Astrocyte (in vitro differentiated cells and primary cell): ENCODE results near the gene ZFR. TPM values are rescaled to one million over a fixed set of nuclear protein-coding genes. Genes with fewer than 3 reads are reported as not detected.

Experiments used
- DNase-seq: peaks from one replicate; pipeline ENCODE4 v3.0.0-alpha.2; 2010; ENCODE audit warnings: low read depth
- FAIRE-seq: peaks from 2 replicates; lab custom pipeline; 2011; peaks lifted over from hg19 to GRCh38; lab: Jason Lieb, UNC
- H2AFZ ChIP-seq: 2 replicates; pipeline ENCODE4 v1.6.0; 2012; ENCODE audit warnings: low read depth, low read length, inconsistent platforms
- H3K27ac ChIP-seq: 2 replicates; pipeline ENCODE4 v1.5.1; 2011; ENCODE audit warnings: low read depth, low read length, inconsistent platforms
- H3K27me3 ChIP-seq: 2 replicates; pipeline ENCODE4 v1.6.0; 2011; ENCODE audit warnings: low read length, inconsistent platforms; ENCODE audit not compliant: insufficient read depth
- H3K36me3 ChIP-seq: 2 replicates; pipeline ENCODE4 v1.5.1; 2011; ENCODE audit warnings: low read length, inconsistent platforms; ENCODE audit not compliant: insufficient read depth
- H3K4me1 ChIP-seq: 2 replicates; pipeline ENCODE4 v1.5.1; 2011; ENCODE audit warnings: low read length, inconsistent platforms; ENCODE audit not compliant: insufficient read depth
- H3K4me2 ChIP-seq: 2 replicates; pipeline ENCODE4 v1.6.0; 2012; ENCODE audit warnings: low read length, inconsistent platforms
- H3K4me3 ChIP-seq: 2 replicates; pipeline ENCODE4 v1.5.1; 2011; ENCODE audit warnings: low read depth, mild to moderate bottlenecking, low read length, inconsistent platforms; ENCODE audit not compliant: insufficient read depth
- H3K79me2 ChIP-seq: 2 replicates; pipeline ENCODE4 v1.6.0; 2012; ENCODE audit warnings: mild to moderate bottlenecking, low read length, inconsistent platforms; ENCODE audit not compliant: insufficient read depth
- H3K9ac ChIP-seq: 2 replicates; pipeline ENCODE4 v1.6.0; 2012; ENCODE audit warnings: mild to moderate bottlenecking, low read length, inconsistent platforms
- H3K9me3 ChIP-seq: 2 replicates; pipeline ENCODE4 v1.5.1; 2012; ENCODE audit warnings: low read depth, mild to moderate bottlenecking, low read length, inconsistent platforms; ENCODE audit not compliant: insufficient read depth
- H4K20me1 ChIP-seq: 2 replicates; pipeline ENCODE4 v1.6.0; 2012; ENCODE audit warnings: low read length, inconsistent platforms; ENCODE audit not compliant: insufficient read depth
- H3K27ac Mint-ChIP-seq: one replicate; pipeline ENCODE4 v1.8.0; 2021; ENCODE audit warnings: mild to moderate bottlenecking, mixed read lengths; ENCODE audit not compliant: unreplicated experiment
- H3K27me3 Mint-ChIP-seq: one replicate; pipeline ENCODE4 v1.8.0; 2021; ENCODE audit warnings: low read depth, mixed read lengths; ENCODE audit not compliant: unreplicated experiment
- H3K36me3 Mint-ChIP-seq: one replicate; pipeline ENCODE4 v1.8.0; 2021; ENCODE audit warnings: low read depth, mixed read lengths; ENCODE audit not compliant: unreplicated experiment
- H3K4me1 Mint-ChIP-seq: one replicate; pipeline ENCODE4 v1.8.0; 2021; ENCODE audit warnings: low read depth, mixed read lengths; ENCODE audit not compliant: unreplicated experiment
- H3K4me3 Mint-ChIP-seq: one replicate; pipeline ENCODE4 v1.8.0; 2021; ENCODE audit warnings: mild to moderate bottlenecking, moderate library complexity, mixed read lengths; ENCODE audit not compliant: unreplicated experiment
- H3K9me3 Mint-ChIP-seq: one replicate; pipeline ENCODE4 v1.8.0; 2021; ENCODE audit warnings: mild to moderate bottlenecking, mixed read lengths; ENCODE audit not compliant: unreplicated experiment
- EZH2 ChIP-seq: IDR thresholded peaks from 2 replicates; pipeline ENCODE4 v1.6.1; 2012; ENCODE audit warnings: mild to moderate bottlenecking, low read length, inconsistent platforms; ENCODE audit not compliant: insufficient read depth
- total RNA-seq: library from RNA; stranded (reverse); gene quantifications from 2 replicates; pipeline ENCODE4 v1.2.1, GENCODE V29; 2021
- TF ChIP-seq, protein P1 (sequence below): IDR thresholded peaks from 2 replicates; pipeline ENCODE4 v1.5.1; 2011; ENCODE audit warnings: low read depth, mild to moderate bottlenecking, inconsistent platforms, low read length, moderate library complexity; ENCODE audit not compliant: insufficient read depth

ZFR gene
- total RNA-seq, 1 donor from 2014 or later = 68.4 TPM

DNA sequence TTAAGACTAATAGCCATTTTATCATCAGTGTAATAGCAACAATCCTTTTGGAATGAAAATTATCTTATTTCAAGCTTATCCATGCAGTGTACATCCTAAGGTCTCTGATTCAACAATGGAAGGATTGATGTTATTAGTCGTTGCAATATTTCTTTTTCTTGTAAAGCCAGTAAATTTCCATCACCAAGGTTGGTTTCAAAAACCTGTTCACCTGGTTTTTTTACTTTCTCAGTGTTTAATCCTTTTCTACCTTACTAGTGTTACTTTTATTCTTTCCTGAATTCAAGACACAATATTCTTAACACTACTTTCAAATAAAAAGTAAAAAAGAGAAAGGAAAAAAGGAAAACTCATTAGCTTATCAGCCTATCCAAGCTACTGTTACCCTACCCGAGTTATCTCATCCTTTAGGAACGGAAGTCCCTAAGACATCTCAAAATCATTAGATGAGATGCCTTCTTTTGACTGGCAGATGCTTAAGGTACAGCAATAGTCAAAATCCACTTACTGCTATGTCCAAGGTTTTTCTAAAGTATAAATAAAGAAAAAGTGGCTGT lies 5.4 kb downstream of the ZFR start:
- Histone ChIP-seq H3K27ac (no peak overlapping the region), H3K9ac (no peak overlapping the region), H3K27me3 (no peaks in the 10 kb centered on the region), H3K4me2 (no peak overlapping the region), H3K9me3 (no peaks in the 10 kb centered on the region), H2AFZ (no peak overlapping the region), H3K36me3 (no peaks in the 10 kb centered on the region), H3K4me3 (no peak overlapping the region), H3K79me2 (peaks cover 96% of the 10 kb centered on the region), H3K4me1 (peaks cover 11% of the 10 kb centered on the region), H4K20me1 (peaks cover 78% of the 10 kb centered on the region)
- Mint-ChIP-seq H3K4me3 (no peak overlapping the region), H3K27me3 (no peaks in the 10 kb centered on the region), H3K9me3 (no peaks in the 10 kb centered on the region), H3K4me1 (peaks cover 11% of the 10 kb centered on the region), H3K36me3 (no peaks in the 10 kb centered on the region), H3K27ac (no peak overlapping the region)
- FAIRE-seq (no peak), DNase-seq (no peak)
- TF ChIP-seq, protein P1, sequence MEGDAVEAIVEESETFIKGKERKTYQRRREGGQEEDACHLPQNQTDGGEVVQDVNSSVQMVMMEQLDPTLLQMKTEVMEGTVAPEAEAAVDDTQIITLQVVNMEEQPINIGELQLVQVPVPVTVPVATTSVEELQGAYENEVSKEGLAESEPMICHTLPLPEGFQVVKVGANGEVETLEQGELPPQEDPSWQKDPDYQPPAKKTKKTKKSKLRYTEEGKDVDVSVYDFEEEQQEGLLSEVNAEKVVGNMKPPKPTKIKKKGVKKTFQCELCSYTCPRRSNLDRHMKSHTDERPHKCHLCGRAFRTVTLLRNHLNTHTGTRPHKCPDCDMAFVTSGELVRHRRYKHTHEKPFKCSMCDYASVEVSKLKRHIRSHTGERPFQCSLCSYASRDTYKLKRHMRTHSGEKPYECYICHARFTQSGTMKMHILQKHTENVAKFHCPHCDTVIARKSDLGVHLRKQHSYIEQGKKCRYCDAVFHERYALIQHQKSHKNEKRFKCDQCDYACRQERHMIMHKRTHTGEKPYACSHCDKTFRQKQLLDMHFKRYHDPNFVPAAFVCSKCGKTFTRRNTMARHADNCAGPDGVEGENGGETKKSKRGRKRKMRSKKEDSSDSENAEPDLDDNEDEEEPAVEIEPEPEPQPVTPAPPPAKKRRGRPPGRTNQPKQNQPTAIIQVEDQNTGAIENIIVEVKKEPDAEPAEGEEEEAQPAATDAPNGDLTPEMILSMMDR = no peak
- no peak for TF ChIP-seq EZH2

DNA sequence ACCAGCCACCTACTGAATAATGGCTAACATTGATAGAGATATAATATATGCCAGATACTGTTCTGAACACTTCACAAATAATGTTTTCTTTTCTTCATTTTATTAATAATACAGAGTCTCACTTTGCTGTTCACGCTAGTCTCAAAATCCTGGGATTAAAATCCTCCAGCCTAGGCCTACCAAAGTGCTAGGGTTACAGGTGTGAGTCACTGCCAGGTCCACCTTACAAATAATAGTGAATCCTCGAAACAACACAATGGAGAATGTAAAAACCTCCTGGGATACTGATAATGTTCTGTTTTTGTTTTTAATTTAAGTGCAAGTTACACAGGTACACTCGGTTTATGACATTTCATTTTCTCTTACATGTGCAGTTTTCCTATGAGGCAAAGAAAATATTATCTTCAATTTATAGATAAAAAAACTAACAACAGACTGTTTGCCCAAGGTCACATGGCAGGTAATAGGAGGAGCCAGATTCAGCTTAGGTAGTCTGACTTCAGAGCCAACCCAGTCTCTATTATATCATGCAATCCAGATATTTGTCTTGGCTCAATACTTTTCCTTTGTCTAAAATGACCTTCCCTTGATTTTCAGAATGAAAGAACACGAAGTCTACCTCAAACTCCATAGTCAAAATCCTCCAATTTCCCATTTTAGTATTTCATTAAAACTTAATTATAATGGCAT lies 7.8 kb downstream of the ZFR start:
- peaks cover 98% of the 10 kb centered on the region for H3K79me2 ChIP-seq
- no peak for FAIRE-seq
- H3K36me3 Mint-ChIP-seq = no peaks in the 10 kb centered on the region

More for the DNA sequence above, 7.8 kb downstream of the ZFR start:
- Mint-ChIP-seq H3K27me3 (no peaks in the 10 kb centered on the region), H3K9me3 (no peaks in the 10 kb centered on the region), H3K4me3 (no peak overlapping the region), H3K27ac (no peak overlapping the region), H3K4me1 (peaks cover 3% of the 10 kb centered on the region)
- Histone ChIP-seq H3K36me3 (no peaks in the 10 kb centered on the region), H3K27me3 (no peaks in the 10 kb centered on the region), H3K9me3 (no peaks in the 10 kb centered on the region), H3K9ac (no peak overlapping the region), H3K4me2 (no peak overlapping the region), H3K4me3 (no peak overlapping the region), H4K20me1 (peaks cover 82% of the 10 kb centered on the region), H3K4me1 (no peaks in the 10 kb centered on the region), H3K27ac (no peak overlapping the region), H2AFZ (no peak overlapping the region)
- TF ChIP-seq, protein P1 = no peak
- no peak for TF ChIP-seq EZH2
- no peak for DNase-seq
